GM23338 (cell line): ENCODE measurements around the gene CD38.
A peak's percentile ranks its signal among the peaks of the same experiment; 100 is the strongest.

ENCODE experiments used
- CREB1 ChIP-seq: fragments of 250-450 bp; sonication (Bioruptor Pico); IDR thresholded peaks from 2 replicates; pipeline ENCODE4 v1.5.0; 2020; ENCODE audit warnings: low read depth, mild to moderate bottlenecking, moderate library complexity
- EZH2 ChIP-seq: fragments of 200-600 bp; sonication (generic); IDR thresholded peaks from one replicate; pipeline ENCODE4 v1.8.0; 2017; ENCODE audit warnings: antibody characterized with exemption, mild to moderate bottlenecking, low read depth; ENCODE audit not compliant: unreplicated experiment
- NANOG ChIP-seq: IDR thresholded peaks from 2 replicates; pipeline ENCODE4 v1.6.1; 2016; ENCODE audit warnings: antibody characterized with exemption, borderline replicate concordance
- POLR2AphosphoS5 ChIP-seq: IDR thresholded peaks from 2 replicates; pipeline ENCODE4 v1.6.1; 2016; ENCODE audit warnings: antibody characterized with exemption, low read depth
- ZNF114 ChIP-seq: fragments of 250-450 bp; sonication (Bioruptor Pico); IDR thresholded peaks from 2 replicates; pipeline ENCODE4 v1.5.0; 2020; ENCODE audit warnings: mild to moderate bottlenecking, moderate library complexity
- TF ChIP-seq, protein P1 (sequence below), 2 experiments: fragments of 200-600 bp in 1 of 2; sonication (generic) in 1 of 2; conservative IDR thresholded peaks; 2 replicates each; pipeline versions ENCODE4 v1.5.1 to v1.6.1; 2016 to 2017; ENCODE audit warnings: antibody characterized with exemption in 2 of 2, low read depth in 2 of 2, mild to moderate bottlenecking in 2 of 2, moderate library complexity in 1 of 2
- TF ChIP-seq, protein P2 (sequence below): IDR thresholded peaks from one replicate; pipeline ENCODE4 v1.6.1; 2018; ENCODE audit warnings: antibody characterized with exemption; ENCODE audit not compliant: unreplicated experiment

GRCh38 chr4:15778289-15779241, at the start of gene CD38:
- TF ChIP-seq, protein P1, sequence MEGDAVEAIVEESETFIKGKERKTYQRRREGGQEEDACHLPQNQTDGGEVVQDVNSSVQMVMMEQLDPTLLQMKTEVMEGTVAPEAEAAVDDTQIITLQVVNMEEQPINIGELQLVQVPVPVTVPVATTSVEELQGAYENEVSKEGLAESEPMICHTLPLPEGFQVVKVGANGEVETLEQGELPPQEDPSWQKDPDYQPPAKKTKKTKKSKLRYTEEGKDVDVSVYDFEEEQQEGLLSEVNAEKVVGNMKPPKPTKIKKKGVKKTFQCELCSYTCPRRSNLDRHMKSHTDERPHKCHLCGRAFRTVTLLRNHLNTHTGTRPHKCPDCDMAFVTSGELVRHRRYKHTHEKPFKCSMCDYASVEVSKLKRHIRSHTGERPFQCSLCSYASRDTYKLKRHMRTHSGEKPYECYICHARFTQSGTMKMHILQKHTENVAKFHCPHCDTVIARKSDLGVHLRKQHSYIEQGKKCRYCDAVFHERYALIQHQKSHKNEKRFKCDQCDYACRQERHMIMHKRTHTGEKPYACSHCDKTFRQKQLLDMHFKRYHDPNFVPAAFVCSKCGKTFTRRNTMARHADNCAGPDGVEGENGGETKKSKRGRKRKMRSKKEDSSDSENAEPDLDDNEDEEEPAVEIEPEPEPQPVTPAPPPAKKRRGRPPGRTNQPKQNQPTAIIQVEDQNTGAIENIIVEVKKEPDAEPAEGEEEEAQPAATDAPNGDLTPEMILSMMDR (conservative IDR thresholded peaks at IDR 0.05; ENCODE audit: low read depth in 2 of 2): peak in 1 of 2 experiments; percentile 21; a peak in 1 of 4 replicates
- TF ChIP-seq, protein P2, sequence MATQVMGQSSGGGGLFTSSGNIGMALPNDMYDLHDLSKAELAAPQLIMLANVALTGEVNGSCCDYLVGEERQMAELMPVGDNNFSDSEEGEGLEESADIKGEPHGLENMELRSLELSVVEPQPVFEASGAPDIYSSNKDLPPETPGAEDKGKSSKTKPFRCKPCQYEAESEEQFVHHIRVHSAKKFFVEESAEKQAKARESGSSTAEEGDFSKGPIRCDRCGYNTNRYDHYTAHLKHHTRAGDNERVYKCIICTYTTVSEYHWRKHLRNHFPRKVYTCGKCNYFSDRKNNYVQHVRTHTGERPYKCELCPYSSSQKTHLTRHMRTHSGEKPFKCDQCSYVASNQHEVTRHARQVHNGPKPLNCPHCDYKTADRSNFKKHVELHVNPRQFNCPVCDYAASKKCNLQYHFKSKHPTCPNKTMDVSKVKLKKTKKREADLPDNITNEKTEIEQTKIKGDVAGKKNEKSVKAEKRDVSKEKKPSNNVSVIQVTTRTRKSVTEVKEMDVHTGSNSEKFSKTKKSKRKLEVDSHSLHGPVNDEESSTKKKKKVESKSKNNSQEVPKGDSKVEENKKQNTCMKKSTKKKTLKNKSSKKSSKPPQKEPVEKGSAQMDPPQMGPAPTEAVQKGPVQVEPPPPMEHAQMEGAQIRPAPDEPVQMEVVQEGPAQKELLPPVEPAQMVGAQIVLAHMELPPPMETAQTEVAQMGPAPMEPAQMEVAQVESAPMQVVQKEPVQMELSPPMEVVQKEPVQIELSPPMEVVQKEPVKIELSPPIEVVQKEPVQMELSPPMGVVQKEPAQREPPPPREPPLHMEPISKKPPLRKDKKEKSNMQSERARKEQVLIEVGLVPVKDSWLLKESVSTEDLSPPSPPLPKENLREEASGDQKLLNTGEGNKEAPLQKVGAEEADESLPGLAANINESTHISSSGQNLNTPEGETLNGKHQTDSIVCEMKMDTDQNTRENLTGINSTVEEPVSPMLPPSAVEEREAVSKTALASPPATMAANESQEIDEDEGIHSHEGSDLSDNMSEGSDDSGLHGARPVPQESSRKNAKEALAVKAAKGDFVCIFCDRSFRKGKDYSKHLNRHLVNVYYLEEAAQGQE: no peak
- no peak for TF ChIP-seq CREB1
- no peak for TF ChIP-seq NANOG
- no peak for TF ChIP-seq POLR2AphosphoS5
- TF ChIP-seq EZH2: peak; percentile 60
- TF ChIP-seq ZNF114 (CRISPR knock-in tag): no peak
